Thymus (tissue), 11 donors: ENCODE data around the gene SFXN5. TPM values are rescaled to one million over a fixed set of nuclear protein-coding genes. Genes with fewer than 3 reads are reported as not detected.

Experiments used
- DNase-seq, 9 donors: peaks; one replicate each; pipeline ENCODE4 v3.0.0-alpha.2; 2013; ENCODE audit warnings: low spot score in 9 of 9, low read depth in 6 of 9, missing footprints in 1 of 9
- H3K27ac ChIP-seq, 2 donors: one replicate each; pipeline ENCODE4 v1.5.1; 2013; ENCODE audit warnings: control low read depth in 1 of 2, low read depth in 1 of 2, low read length in 1 of 2, mild to moderate bottlenecking in 1 of 2, moderate library complexity in 1 of 2
- H3K27me3 ChIP-seq, 2 donors: one replicate each; pipeline ENCODE4 v1.5.1; 2013; ENCODE audit warnings: low read length in 1 of 2; ENCODE audit not compliant: control insufficient read depth in 2 of 2, insufficient read depth in 1 of 2
- H3K36me3 ChIP-seq, 2 donors: one replicate each; pipeline ENCODE4 v1.5.1; 2013; ENCODE audit warnings: low read length in 1 of 2, mild to moderate bottlenecking in 1 of 2, moderate library complexity in 1 of 2; ENCODE audit not compliant: control insufficient read depth in 2 of 2, insufficient read depth in 2 of 2
- H3K4me1 ChIP-seq, 2 donors: one replicate each; pipeline ENCODE4 v1.5.1; 2013; ENCODE audit warnings: low read length in 2 of 2; ENCODE audit not compliant: control insufficient read depth in 2 of 2, insufficient read depth in 2 of 2
- H3K4me3 ChIP-seq, 2 donors: one replicate each; pipeline ENCODE4 v1.5.1; 2013; ENCODE audit warnings: low read length in 2 of 2, control low read depth in 1 of 2, mild to moderate bottlenecking in 1 of 2
- H3K9me3 ChIP-seq, 2 donors: one replicate each; pipeline ENCODE4 v1.5.1; 2013; ENCODE audit warnings: low read length in 1 of 2, mild to moderate bottlenecking in 1 of 2; ENCODE audit not compliant: control insufficient read depth in 2 of 2, insufficient read depth in 1 of 2
- WGBS: extraction: QIAGEN DNeasy Blood & Tissue Kit; methylation state at CpG from one replicate; pipeline ENCODE4 v1.1.7; 2013; 5-methylcytosine and 5-hydroxymethylcytosine counted together
- polyA plus RNA-seq: library from polyadenylated mRNA; stranded (reverse); fragments of 200-250 nt; gene quantifications from one replicate; pipeline ENCODE4 v1.2.3, GENCODE V29; 2013
- total RNA-seq: library from RNA; stranded (reverse); fragments of 120-200 nt; gene quantifications from one replicate; pipeline ENCODE4 v1.2.4, GENCODE V29; 2013
- donor health status: healthy.

Gene SFXN5
- total and polyA plus RNA-seq, 2 donors = 6.2 to 11.0 TPM

GRCh38 chr2:72990695-72991438, 80.6 kb downstream of the SFXN5 start:
- 92% methylated on average over 13 of the region's 13 CpGs for WGBS
- H3K36me3 ChIP-seq = no peaks in the 10 kb centered on the region
- no peaks in the 10 kb centered on the region for H3K27me3 ChIP-seq
- no peak overlapping the region for H3K27ac ChIP-seq
- H3K4me3 ChIP-seq = no peak overlapping the region
- H3K4me1 ChIP-seq = peaks cover 0 to 8% of the 10 kb centered on the region in 2 donors
- no peaks in the 10 kb centered on the region for H3K9me3 ChIP-seq
- no peak for DNase-seq

DNA sequence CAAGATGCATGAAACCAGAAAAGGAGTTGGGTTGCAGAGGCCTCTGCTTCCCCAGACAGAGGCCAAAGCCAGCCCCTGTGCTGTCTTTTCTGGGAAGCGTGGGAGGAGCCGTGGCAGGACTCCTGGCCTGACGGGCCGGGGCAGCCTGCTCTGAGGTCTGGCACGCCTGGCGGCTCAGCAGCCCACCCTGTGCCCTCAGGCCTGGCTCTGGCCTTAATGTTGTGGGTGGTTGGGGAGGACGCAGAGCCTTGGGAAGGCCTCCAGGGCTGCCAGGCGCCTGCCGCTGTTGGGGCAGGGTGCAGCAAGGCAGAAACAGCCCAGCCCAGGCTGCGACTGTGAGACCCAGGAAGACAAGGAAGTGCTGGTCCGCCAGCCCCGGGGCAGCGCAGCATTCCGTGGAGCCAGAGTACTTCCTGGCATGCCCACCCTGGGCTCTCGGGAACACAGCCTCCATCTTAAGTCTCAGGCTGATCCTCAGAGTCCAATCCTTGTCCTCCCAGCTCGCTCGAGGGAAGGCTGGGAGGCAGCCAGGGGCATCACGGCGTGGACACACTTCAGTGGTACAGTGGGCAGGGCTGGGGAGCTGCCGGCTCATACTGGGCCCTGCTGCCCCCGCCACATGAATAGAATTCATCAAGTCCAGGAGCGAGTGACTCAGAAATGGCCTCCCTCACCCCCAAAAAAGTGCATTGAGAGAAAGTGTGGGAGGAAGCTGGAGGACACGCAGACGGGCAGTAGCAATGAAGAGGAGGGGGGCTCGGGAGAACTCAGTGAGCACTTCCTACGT, 81.5 kb downstream of the SFXN5 start:
- Histone ChIP-seq H3K9me3 (no peaks in the 10 kb centered on the region), H3K4me1 (peaks cover 0 to 3% of the 10 kb centered on the region in 2 donors), H3K36me3 (no peaks in the 10 kb centered on the region), H3K27ac (no peak overlapping the region), H3K27me3 (no peaks in the 10 kb centered on the region), H3K4me3 (no peak overlapping the region)
- WGBS = 96% methylated on average over 26 of the region's 26 CpGs
- DNase-seq = no peak

- H3K27me3 ChIP-seq = no peaks in the 10 kb centered on the region
- no peak overlapping the region for H3K27ac ChIP-seq
- no peak overlapping the region for H3K4me3 ChIP-seq
- no peaks in the 10 kb centered on the region for H3K9me3 ChIP-seq
- 96% methylated on average over 9 of the region's 9 CpGs for WGBS
- no peaks in the 10 kb centered on the region for H3K4me1 ChIP-seq
- no peak for DNase-seq
- H3K36me3 ChIP-seq = peaks cover 0 to 4% of the 10 kb centered on the region in 2 donors
These were observed 82.7 kb downstream of the SFXN5 start for GRCh38 chr2:72988726-72989273.

DNA sequence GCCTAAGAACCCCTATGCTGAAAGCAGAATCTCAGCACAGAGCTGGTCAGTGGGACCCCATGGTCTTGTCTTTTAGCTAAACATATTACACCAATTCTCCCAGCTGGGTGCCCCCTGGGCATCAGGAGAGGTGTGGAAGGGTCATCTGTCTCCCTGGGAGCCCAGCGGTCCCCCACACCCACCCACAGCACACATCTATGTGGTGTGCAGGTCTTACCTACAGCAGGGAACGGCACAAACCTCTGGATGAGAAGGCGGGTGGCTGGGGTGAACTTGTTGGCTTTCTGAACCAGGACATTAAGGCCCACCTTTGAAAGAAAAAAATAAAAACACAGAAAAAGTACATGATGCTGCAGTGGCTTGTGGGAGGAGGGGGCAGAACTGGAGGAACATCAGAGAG, 83.5 kb downstream of the SFXN5 start:
- no peak for DNase-seq

DNA sequence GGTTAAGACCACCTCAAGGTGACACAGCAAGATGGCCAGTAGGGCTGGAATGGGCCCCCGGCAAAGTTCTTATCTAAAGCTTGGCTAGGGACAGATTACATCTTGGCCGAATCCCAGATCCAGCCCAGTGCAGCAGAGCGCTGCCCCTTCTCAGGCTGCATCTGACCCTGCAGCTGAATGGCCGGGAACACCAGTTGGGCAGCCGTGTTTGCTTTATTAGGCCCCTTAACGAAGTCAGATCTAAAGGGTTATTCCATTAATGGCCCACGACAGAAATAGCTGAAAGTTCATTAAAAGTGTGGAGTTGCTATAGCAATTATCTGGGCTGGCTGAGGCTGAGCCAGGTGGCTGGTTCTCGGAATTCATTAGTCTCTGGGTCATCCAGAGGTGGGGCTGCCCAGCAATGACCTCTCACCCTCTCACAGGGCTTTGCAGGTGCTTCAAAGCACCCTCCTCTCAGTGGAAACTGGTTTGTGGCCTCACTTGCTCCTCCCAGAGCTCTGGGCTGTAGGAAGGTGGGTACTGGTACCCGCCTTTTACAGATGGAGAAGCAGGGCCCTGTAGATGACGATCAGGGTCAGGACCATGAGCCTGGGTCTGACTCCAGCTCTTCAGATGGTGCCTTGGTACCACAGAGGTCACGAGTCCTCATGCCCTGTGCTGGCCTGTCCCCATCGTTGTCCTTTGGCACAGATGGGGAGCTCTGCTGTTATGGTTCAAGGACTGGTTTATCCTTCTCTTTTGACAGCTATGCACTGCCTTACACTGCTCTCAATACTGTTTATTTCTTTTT, 85.4 kb downstream of the SFXN5 start:
- DNase-seq = no peak
- 97% methylated on average over 12 of the region's 12 CpGs for WGBS
- Histone ChIP-seq H3K9me3 (no peaks in the 10 kb centered on the region), H3K27ac (no peak overlapping the region), H3K36me3 (peaks cover 0 to 4% of the 10 kb centered on the region in 2 donors), H3K27me3 (no peaks in the 10 kb centered on the region), H3K4me1 (no peaks in the 10 kb centered on the region), H3K4me3 (no peak overlapping the region)

More for the DNA sequence above, 83.5 kb downstream of the SFXN5 start:
- peaks cover 0 to 4% of the 10 kb centered on the region in 2 donors for H3K36me3 ChIP-seq
- no peaks in the 10 kb centered on the region for H3K27me3 ChIP-seq
- H3K9me3 ChIP-seq = no peaks in the 10 kb centered on the region
- WGBS = 100% methylated on average over 3 of the region's 3 CpGs
- H3K27ac ChIP-seq = no peak overlapping the region
- no peaks in the 10 kb centered on the region for H3K4me1 ChIP-seq
- H3K4me3 ChIP-seq = no peak overlapping the region

DNA sequence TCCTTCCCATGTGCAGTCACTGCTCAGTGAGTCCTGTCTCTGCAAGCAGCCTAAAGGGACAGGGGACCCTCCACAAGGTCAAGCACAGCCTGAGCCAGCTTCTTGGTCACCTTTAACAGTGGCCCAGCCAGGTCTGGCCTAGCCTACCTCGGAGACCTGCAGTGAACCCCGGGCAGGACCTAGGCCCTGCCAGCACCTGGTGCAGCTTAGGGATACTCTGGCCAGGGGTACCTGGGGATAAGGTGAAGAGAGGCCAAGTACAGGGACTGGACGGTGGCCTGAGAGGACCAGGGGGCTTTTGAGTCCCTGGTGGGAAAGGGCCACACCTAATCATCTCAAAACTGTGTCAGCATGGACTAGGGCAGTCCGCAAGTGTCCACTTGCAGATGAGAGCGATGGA, 86.4 kb downstream of the SFXN5 start:
- DNase-seq = no peak
- Histone ChIP-seq H3K9me3 (no peaks in the 10 kb centered on the region), H3K27ac (no peak overlapping the region), H3K4me3 (no peak overlapping the region), H3K27me3 (no peaks in the 10 kb centered on the region), H3K36me3 (peaks cover 0 to 4% of the 10 kb centered on the region in 2 donors), H3K4me1 (no peaks in the 10 kb centered on the region)
- 98% methylated on average over 5 of the region's 5 CpGs for WGBS

DNA sequence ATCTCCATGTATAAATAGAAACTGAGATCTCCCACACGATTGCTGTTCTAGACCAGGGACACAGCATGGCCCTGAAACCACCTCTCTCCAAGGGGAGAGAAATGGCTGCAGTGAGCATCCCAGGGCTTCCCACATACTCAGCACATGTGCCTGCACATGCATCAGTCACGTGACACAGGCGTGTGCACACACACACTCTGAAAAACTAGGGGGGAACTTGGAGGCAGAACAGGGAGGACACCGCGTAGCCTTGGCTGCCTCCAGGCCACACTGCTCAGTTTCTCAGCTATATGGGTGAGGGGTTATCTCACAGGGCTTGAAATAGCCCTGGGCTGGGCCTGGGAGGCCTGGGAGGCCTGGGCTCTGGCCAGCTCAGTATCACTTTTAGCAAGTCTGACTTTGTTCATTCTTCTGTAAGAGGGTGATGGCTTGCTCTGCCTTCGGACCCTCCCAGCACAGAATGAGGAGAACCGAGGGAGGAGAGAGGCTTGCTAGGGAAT, 87.3 kb downstream of the SFXN5 start:
- no peak overlapping the region for H3K27ac ChIP-seq
- no peaks in the 10 kb centered on the region for H3K4me1 ChIP-seq
- H3K36me3 ChIP-seq = peaks cover 0 to 4% of the 10 kb centered on the region in 2 donors
- WGBS = 95% methylated on average over 7 of the region's 7 CpGs
- no peaks in the 10 kb centered on the region for H3K27me3 ChIP-seq
- DNase-seq = no peak
- no peaks in the 10 kb centered on the region for H3K9me3 ChIP-seq
- H3K4me3 ChIP-seq = no peak overlapping the region

DNA sequence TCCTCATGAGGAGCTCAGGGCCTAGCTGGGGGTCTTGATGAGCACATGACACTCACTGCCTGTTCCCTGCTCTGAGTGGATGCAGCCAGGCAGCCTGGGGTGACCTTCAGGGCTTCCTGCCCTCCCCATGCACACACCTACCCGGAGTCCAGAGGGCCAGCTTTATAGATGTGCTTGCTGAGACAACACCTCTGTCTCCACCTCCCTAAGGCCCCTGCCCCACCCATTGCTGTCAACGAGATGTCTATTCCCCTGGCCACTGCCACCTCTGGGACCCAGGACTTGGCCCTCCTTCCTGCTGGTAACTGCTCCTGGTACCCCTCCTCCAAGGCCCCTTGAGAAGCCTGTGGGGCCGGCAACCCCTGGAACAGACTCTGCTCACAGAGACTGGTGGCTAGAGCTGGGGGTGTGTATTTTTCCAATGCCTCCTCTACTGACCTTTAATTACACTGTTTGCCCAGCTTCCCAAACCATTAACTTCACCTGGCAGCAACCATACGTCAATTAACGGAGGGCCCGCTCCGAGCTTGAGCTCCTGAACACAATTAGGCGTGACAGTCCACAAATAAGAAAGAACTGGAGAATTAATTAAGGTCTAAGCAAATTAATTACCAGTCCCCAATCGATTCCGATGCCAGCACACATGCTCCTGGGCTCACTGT, 87.9 kb downstream of the SFXN5 start:
- Histone ChIP-seq H3K4me3 (no peak overlapping the region), H3K36me3 (peaks cover 0 to 4% of the 10 kb centered on the region in 2 donors), H3K4me1 (no peaks in the 10 kb centered on the region), H3K27me3 (no peaks in the 10 kb centered on the region), H3K27ac (no peak overlapping the region), H3K9me3 (no peaks in the 10 kb centered on the region)
- DNase-seq = no peak
- WGBS = 95% methylated on average over 10 of the region's 10 CpGs
